ENCODE measurements around the gene PLOD2. TPM values are rescaled to one million over a fixed set of nuclear protein-coding genes. Genes with fewer than 3 reads are reported as not detected.

Gene PLOD2
- total and polyA plus RNA-seq, 2 of the 8 experiments (the other 6 are each of a cell fraction or from before 2014, with no cell fraction given) = 4.0 to 28.7 TPM

GRCh38 chr3:146160321-146160963, 542 bp downstream of the PLOD2 start (continued):
- TF ChIP-seq TEAD4 (IDR thresholded peaks at IDR 0.05; ENCODE audit: low read depth, low read length) (peak; percentile 30; the same call in 1 of the 2 replicates), RNF2 (IDR thresholded peaks at IDR 0.05; ENCODE audit: borderline replicate concordance, low read depth, low read length, missing control alignments, poor library complexity, severe bottlenecking) (no peak), SP1 (IDR thresholded peaks at IDR 0.05; ENCODE audit: low read depth, low read length) (no peak), POLR2A (IDR thresholded peaks at IDR 0.05; ENCODE audit: control extremely low read depth in 1 of 2, low read depth in 2 of 2, low read length in 2 of 2) (0 out of 3 replicates have a peak, but pooled peaks of 1 of the 2 experiments have one; percentile 73), SRF (IDR thresholded peaks at IDR 0.05; ENCODE audit: low read depth, low read length) (no peak)

Data from H1 (cell line).